Measurements from ENCODE around the gene ZBTB20.

ZBTB20 gene

DNA sequence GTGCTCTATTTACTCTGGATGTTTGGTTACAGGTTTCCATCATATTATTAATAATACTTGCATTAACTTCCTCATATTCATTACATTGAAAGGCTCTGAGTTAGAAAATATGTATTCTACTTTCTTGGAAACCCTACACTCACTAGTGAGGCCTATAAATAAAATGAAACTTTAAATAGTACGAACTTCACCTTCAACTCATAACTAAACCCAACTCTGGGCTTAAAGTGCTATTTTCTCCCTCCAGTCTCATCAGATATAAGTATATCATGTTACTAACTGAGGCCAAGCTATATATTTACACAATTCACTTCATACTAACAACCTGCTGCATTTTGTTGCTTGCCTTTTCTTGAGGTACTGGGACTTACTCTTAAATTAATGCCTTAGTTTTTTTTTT, 546.5 kb downstream of the ZBTB20 start:
- DNase-seq (ENCODE audit: low spot score in 2 of 2) (no peak), ATAC-seq (replicated peaks; ENCODE audit: extremely low read depth, poor library complexity, severe bottlenecking) (no peak)
- Mint-ChIP-seq H3K27ac (ENCODE audit: low read depth) (no peak overlapping the region), H3K36me3 (ENCODE audit: insufficient read depth) (peaks cover 2% of the 10 kb centered on the region), H3K4me1 (peaks cover 2% of the 10 kb centered on the region), H3K4me3 (no peak overlapping the region), H3K9me3 (no peaks in the 10 kb centered on the region), H3K27me3 (no peaks in the 10 kb centered on the region)

GRCh38 chr3:114597871-114598270, 549.2 kb downstream of the ZBTB20 start:
- H3K4me3 Mint-ChIP-seq: no peak overlapping the region
- ATAC-seq (replicated peaks; ENCODE audit: extremely low read depth, poor library complexity, severe bottlenecking) (no peak), DNase-seq (ENCODE audit: low spot score in 2 of 2) (no peak)
- no peak overlapping the region for H3K27ac Mint-ChIP-seq (ENCODE audit: low read depth)
- peaks cover 2% of the 10 kb centered on the region for H3K36me3 Mint-ChIP-seq (ENCODE audit: insufficient read depth)
- H3K27me3 Mint-ChIP-seq: no peaks in the 10 kb centered on the region
- H3K4me1 Mint-ChIP-seq: no peaks in the 10 kb centered on the region
- H3K9me3 Mint-ChIP-seq: no peaks in the 10 kb centered on the region

DNA sequence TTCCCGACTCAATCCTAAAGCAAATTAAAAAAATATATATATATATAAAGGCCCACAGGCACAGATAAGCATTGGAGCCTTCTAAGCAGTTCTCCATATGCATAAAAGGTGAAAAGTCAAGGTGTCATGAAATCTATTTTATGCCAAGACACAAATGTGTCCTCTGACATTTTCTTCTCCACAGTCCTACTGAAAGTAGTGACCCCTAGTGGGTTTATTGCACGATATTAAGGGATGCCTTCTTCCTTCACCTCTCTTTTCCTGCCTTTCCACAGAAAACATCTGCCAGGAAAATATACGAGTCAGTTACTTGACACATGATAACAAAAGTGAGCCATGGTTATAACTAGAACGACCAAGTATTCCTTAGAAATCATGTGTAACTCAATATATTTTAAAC, 550.1 kb downstream of the ZBTB20 start:
- Mint-ChIP-seq H3K27ac (ENCODE audit: low read depth) (no peak overlapping the region), H3K36me3 (ENCODE audit: insufficient read depth) (peaks cover 2% of the 10 kb centered on the region), H3K27me3 (no peaks in the 10 kb centered on the region), H3K4me3 (no peak overlapping the region), H3K9me3 (no peaks in the 10 kb centered on the region), H3K4me1 (no peaks in the 10 kb centered on the region)
- ATAC-seq (replicated peaks; ENCODE audit: extremely low read depth, poor library complexity, severe bottlenecking): no peak
- no peak for DNase-seq (ENCODE audit: low spot score in 2 of 2)

DNA sequence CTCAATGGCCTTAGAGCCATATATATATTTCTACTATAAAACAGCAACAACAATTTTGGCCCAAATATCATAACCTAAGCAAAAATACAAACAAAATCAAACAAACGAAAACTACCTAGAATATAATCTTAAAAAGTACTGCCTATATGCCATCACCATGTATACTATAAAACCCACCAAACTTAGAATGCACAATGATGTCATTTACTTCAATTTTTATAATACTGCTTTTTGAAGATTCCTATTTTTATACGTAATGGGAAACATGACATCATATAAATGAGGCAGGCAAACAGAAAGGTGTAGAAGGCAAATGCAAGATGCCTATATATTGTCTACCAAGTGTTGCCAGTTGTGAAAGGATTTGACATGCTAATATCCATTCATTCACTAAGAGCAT, 550.9 kb downstream of the ZBTB20 start:
- ATAC-seq (replicated peaks; ENCODE audit: extremely low read depth, poor library complexity, severe bottlenecking): no peak
- no peaks in the 10 kb centered on the region for H3K27me3 Mint-ChIP-seq

GRCh38 chr3:114595522-114596028, 551.5 kb downstream of the ZBTB20 start:
- ATAC-seq (replicated peaks; ENCODE audit: extremely low read depth, poor library complexity, severe bottlenecking) (no peak), DNase-seq (ENCODE audit: low spot score in 2 of 2) (no peak)
- H3K4me1 Mint-ChIP-seq: no peaks in the 10 kb centered on the region
- H3K9me3 Mint-ChIP-seq: no peaks in the 10 kb centered on the region
- H3K27ac Mint-ChIP-seq (ENCODE audit: low read depth): no peak overlapping the region
- no peak overlapping the region for H3K4me3 Mint-ChIP-seq
- H3K27me3 Mint-ChIP-seq: no peaks in the 10 kb centered on the region
- peaks cover 2% of the 10 kb centered on the region for H3K36me3 Mint-ChIP-seq (ENCODE audit: insufficient read depth)

More for the DNA sequence above, 550.9 kb downstream of the ZBTB20 start:
- Mint-ChIP-seq H3K9me3 (no peaks in the 10 kb centered on the region), H3K36me3 (ENCODE audit: insufficient read depth) (peaks cover 2% of the 10 kb centered on the region), H3K4me1 (no peaks in the 10 kb centered on the region), H3K4me3 (no peak overlapping the region), H3K27ac (ENCODE audit: low read depth) (no peak overlapping the region)
- no peak for DNase-seq (ENCODE audit: low spot score in 2 of 2)

GRCh38 chr3:114590309-114591047, 556.6 kb downstream of the ZBTB20 start:
- H3K4me1 Mint-ChIP-seq: peaks cover 4% of the 10 kb centered on the region
- H3K27me3 Mint-ChIP-seq: no peaks in the 10 kb centered on the region
- H3K27ac Mint-ChIP-seq (ENCODE audit: low read depth): no peak overlapping the region
- no peaks in the 10 kb centered on the region for H3K36me3 Mint-ChIP-seq (ENCODE audit: insufficient read depth)
- no peak for ATAC-seq (replicated peaks; ENCODE audit: extremely low read depth, poor library complexity, severe bottlenecking)
- no peak overlapping the region for H3K4me3 Mint-ChIP-seq
- no peak for DNase-seq (ENCODE audit: low spot score in 2 of 2)
- no peaks in the 10 kb centered on the region for H3K9me3 Mint-ChIP-seq

- no peaks in the 10 kb centered on the region for H3K27me3 Mint-ChIP-seq
- H3K36me3 Mint-ChIP-seq (ENCODE audit: insufficient read depth): no peaks in the 10 kb centered on the region
- H3K4me1 Mint-ChIP-seq: peaks cover 12% of the 10 kb centered on the region
- ATAC-seq (replicated peaks; ENCODE audit: extremely low read depth, poor library complexity, severe bottlenecking) (no peak), DNase-seq (ENCODE audit: low spot score in 2 of 2) (no peak)
- H3K9me3 Mint-ChIP-seq: no peaks in the 10 kb centered on the region
- H3K27ac Mint-ChIP-seq (ENCODE audit: low read depth): no peak overlapping the region
- no peak overlapping the region for H3K4me3 Mint-ChIP-seq
These were observed 559.1 kb downstream of the ZBTB20 start for GRCh38 chr3:114587986-114588385.

DNA sequence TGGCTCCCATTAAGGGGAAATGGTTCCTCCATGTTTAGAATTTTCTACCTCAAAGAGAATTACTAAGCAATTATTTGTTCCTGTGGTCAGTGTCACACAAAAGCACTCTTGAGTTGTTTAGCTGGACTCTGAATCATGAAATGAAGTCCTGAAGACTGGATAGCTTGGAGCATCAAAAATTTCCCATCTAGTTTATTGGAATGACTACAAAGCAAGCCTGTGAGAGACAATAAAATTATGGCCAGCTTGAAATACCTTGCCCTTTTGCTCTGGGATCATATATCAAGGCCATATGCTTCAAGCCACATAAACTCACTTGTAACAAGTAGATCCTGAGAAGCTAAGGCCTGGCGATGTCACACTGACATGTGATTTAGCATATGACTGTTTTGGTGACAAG, 561.0 kb downstream of the ZBTB20 start:
- H3K4me3 Mint-ChIP-seq: no peak overlapping the region
- H3K36me3 Mint-ChIP-seq (ENCODE audit: insufficient read depth): no peaks in the 10 kb centered on the region
- no peak overlapping the region for H3K27ac Mint-ChIP-seq (ENCODE audit: low read depth)
- DNase-seq (ENCODE audit: low spot score in 2 of 2) (no peak), ATAC-seq (replicated peaks; ENCODE audit: extremely low read depth, poor library complexity, severe bottlenecking) (no peak)
- H3K9me3 Mint-ChIP-seq: no peaks in the 10 kb centered on the region
- peaks cover 12% of the 10 kb centered on the region for H3K4me1 Mint-ChIP-seq
- H3K27me3 Mint-ChIP-seq: no peaks in the 10 kb centered on the region

GRCh38 chr3:114585687-114586086, 561.4 kb downstream of the ZBTB20 start:
- Mint-ChIP-seq H3K36me3 (ENCODE audit: insufficient read depth) (no peaks in the 10 kb centered on the region), H3K27ac (ENCODE audit: low read depth) (no peak overlapping the region), H3K4me1 (peaks cover 12% of the 10 kb centered on the region), H3K27me3 (no peaks in the 10 kb centered on the region), H3K4me3 (no peak overlapping the region), H3K9me3 (no peaks in the 10 kb centered on the region)
- ATAC-seq (replicated peaks; ENCODE audit: extremely low read depth, poor library complexity, severe bottlenecking) (no peak), DNase-seq (ENCODE audit: low spot score in 2 of 2) (no peak)

- Mint-ChIP-seq H3K27me3 (no peaks in the 10 kb centered on the region), H3K9me3 (no peaks in the 10 kb centered on the region), H3K36me3 (ENCODE audit: insufficient read depth) (no peaks in the 10 kb centered on the region), H3K27ac (ENCODE audit: low read depth) (no peak overlapping the region), H3K4me1 (peaks cover 12% of the 10 kb centered on the region), H3K4me3 (no peak overlapping the region)
- DNase-seq (ENCODE audit: low spot score in 2 of 2): no peak
- no peak for ATAC-seq (replicated peaks; ENCODE audit: extremely low read depth, poor library complexity, severe bottlenecking)
These were observed 562.2 kb downstream of the ZBTB20 start for GRCh38 chr3:114584734-114585371.

DNA sequence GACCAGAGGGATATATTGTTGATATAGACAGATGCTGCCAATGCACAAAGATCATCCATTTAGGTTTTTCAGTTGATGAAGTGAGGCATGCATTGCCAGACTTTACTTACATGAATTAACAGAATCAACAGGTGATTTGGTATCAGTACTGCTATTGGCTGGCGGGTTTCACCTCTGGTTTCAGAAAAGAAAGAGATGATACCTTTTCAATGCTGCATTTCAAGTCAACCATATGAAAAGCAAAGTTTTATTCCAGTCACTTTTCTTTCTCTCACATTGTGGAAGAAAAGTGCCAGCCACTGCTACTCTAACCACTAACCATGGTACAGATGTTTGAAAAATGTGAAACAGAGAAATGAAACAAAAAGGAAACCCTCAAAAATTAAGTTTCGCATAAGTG, 564.2 kb downstream of the ZBTB20 start:
- Mint-ChIP-seq H3K36me3 (ENCODE audit: insufficient read depth) (no peaks in the 10 kb centered on the region), H3K27ac (ENCODE audit: low read depth) (no peak overlapping the region), H3K4me3 (no peak overlapping the region), H3K9me3 (no peaks in the 10 kb centered on the region), H3K4me1 (peaks cover 12% of the 10 kb centered on the region), H3K27me3 (no peaks in the 10 kb centered on the region)
- DNase-seq (ENCODE audit: low spot score in 2 of 2) (no peak), ATAC-seq (replicated peaks; ENCODE audit: extremely low read depth, poor library complexity, severe bottlenecking) (no peak)

GRCh38 chr3:114572364-114573062, 574.6 kb downstream of the ZBTB20 start:
- ATAC-seq (replicated peaks; ENCODE audit: extremely low read depth, poor library complexity, severe bottlenecking): no peak
- H3K4me3 Mint-ChIP-seq: no peak overlapping the region
- H3K36me3 Mint-ChIP-seq (ENCODE audit: insufficient read depth): peaks cover 3% of the 10 kb centered on the region
- no peaks in the 10 kb centered on the region for H3K9me3 Mint-ChIP-seq
- H3K27me3 Mint-ChIP-seq: no peaks in the 10 kb centered on the region
- H3K4me1 Mint-ChIP-seq: peaks cover 10% of the 10 kb centered on the region
- H3K27ac Mint-ChIP-seq (ENCODE audit: low read depth): no peak overlapping the region
- no peak for DNase-seq (ENCODE audit: low spot score in 2 of 2)

DNA sequence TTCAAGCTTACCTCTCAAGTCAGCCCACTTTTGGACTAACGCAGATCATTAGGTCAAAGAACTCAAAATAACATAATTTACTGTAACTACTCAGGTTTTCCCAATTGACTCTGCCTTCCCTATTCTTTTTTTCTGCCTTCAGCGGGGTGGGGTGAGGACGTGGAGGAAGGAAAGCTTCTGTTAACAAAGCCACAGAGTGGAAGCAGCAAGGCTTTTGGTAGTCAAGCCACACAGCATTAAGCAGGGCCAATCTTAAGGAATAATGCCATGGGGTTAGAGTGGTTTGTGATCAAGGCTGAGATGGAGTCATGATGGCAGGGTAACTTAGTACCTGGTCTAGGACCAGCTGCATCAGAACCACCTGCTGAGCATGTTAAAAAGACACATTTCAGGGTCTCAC, 575.7 kb downstream of the ZBTB20 start:
- no peak for ATAC-seq (replicated peaks; ENCODE audit: extremely low read depth, poor library complexity, severe bottlenecking)
- Mint-ChIP-seq H3K9me3 (no peaks in the 10 kb centered on the region), H3K4me3 (no peak overlapping the region), H3K27me3 (no peaks in the 10 kb centered on the region), H3K27ac (ENCODE audit: low read depth) (no peak overlapping the region), H3K4me1 (peaks cover 20% of the 10 kb centered on the region), H3K36me3 (ENCODE audit: insufficient read depth) (peaks cover 3% of the 10 kb centered on the region)
- no peak for DNase-seq (ENCODE audit: low spot score in 2 of 2)
